Mammary epithelial cell (primary cell): ENCODE data around the gene GPRASP2.

Source experiments
- EZH2 ChIP-seq: IDR thresholded peaks from 2 replicates; pipeline ENCODE4 v1.6.1; 2012; ENCODE audit warnings: low read length, inconsistent platforms, borderline replicate concordance
- TF ChIP-seq, protein P1 (sequence below), 2 donors: IDR thresholded peaks in 1 of 2; conservative IDR thresholded peaks in 1 of 2; 2 replicates each; pipeline ENCODE4 v1.5.1; 2011 to 2012; ENCODE audit warnings: inconsistent platforms in 2 of 2, low read length in 2 of 2, mild to moderate bottlenecking in 2 of 2, control low read depth in 1 of 2, low read depth in 1 of 2; ENCODE audit not compliant: insufficient read depth in 1 of 2; ENCODE audit errors: extremely low read depth in 1 of 2

DNA sequence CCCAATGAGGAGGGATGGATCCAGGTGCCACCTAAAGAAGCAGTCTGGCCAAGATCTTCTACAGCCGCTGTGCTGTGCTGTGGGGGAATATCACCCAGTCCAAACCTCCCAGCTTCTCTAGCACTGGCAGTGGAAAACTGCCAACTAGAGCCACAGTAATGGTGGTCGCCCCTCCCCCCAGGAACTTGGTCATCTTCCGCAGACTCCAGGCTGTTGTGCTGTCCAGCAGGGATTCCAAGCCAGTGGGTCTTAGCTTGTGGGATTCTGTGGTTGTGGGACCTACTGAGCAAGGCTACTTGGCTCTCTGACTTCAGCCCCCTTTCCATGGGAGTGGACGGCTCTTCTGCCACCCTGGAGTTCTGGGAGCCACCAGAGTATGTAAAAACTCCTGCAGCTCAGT lies 42.7 kb upstream of the GPRASP2 start:
- TF ChIP-seq, protein P1, sequence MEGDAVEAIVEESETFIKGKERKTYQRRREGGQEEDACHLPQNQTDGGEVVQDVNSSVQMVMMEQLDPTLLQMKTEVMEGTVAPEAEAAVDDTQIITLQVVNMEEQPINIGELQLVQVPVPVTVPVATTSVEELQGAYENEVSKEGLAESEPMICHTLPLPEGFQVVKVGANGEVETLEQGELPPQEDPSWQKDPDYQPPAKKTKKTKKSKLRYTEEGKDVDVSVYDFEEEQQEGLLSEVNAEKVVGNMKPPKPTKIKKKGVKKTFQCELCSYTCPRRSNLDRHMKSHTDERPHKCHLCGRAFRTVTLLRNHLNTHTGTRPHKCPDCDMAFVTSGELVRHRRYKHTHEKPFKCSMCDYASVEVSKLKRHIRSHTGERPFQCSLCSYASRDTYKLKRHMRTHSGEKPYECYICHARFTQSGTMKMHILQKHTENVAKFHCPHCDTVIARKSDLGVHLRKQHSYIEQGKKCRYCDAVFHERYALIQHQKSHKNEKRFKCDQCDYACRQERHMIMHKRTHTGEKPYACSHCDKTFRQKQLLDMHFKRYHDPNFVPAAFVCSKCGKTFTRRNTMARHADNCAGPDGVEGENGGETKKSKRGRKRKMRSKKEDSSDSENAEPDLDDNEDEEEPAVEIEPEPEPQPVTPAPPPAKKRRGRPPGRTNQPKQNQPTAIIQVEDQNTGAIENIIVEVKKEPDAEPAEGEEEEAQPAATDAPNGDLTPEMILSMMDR (conservative IDR thresholded peaks at IDR 0.05 in 1 of 2, IDR thresholded peaks at IDR 0.05 in 1 of 2; ENCODE audit: extremely low read depth in 1 of 2, insufficient read depth in 1 of 2, low read depth in 1 of 2, low read length in 2 of 2), result no peak
- TF ChIP-seq EZH2, result no peak
